Adrenal gland (tissue), 5 donors: Measurements from ENCODE around the gene EPB41L4B.

ENCODE experiments used
- CTCF ChIP-seq, 6 experiments: fragments of 450-650 bp in 4 of 6; fragments of 200-600 bp in 2 of 6; sonication (generic) in 1 of 6; IDR thresholded peaks; 1 replicate in 5 of 6; 2 replicates in 1 of 6; pipeline versions ENCODE4 v1.5.1 to v1.8.0; 2016 to 2021; ENCODE audit warnings: antibody characterized with exemption in 6 of 6, mild to moderate bottlenecking in 2 of 6, moderate library complexity in 1 of 6
- POLR2A ChIP-seq, 2 donors: fragments of 450-650 bp; IDR thresholded peaks; one replicate each; pipeline ENCODE4 v1.6.1; 2017; ENCODE audit warnings: antibody characterized with exemption in 2 of 2, mild to moderate bottlenecking in 2 of 2, moderate library complexity in 1 of 2
- donor health status: DM: no; HTN: no; CAD: no.

DNA sequence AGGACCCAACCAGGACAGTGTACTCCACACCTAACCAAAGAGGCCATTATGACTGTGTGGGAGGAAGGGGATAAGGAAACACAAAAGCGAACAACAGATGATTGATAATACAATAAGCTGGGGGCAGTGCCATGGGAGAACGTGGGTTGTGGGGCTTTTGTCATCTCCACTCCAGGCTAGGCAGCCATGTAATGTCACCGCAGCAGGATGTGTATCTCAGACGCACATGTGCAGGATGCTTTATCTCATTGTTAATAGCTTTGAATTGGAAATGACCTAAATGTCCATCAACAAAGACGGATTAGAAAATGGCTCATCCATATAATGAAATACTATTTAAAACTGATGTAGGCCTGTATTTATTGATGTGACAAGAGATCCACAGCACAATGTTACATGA, 51.0 kb downstream of the EPB41L4B start:
- TF ChIP-seq CTCF (IDR thresholded peaks at IDR 0.05) (no peak), POLR2A (IDR thresholded peaks at IDR 0.05) (no peak)
